Measurements from ENCODE around the gene LSMEM2.

LSMEM2 gene

DNA sequence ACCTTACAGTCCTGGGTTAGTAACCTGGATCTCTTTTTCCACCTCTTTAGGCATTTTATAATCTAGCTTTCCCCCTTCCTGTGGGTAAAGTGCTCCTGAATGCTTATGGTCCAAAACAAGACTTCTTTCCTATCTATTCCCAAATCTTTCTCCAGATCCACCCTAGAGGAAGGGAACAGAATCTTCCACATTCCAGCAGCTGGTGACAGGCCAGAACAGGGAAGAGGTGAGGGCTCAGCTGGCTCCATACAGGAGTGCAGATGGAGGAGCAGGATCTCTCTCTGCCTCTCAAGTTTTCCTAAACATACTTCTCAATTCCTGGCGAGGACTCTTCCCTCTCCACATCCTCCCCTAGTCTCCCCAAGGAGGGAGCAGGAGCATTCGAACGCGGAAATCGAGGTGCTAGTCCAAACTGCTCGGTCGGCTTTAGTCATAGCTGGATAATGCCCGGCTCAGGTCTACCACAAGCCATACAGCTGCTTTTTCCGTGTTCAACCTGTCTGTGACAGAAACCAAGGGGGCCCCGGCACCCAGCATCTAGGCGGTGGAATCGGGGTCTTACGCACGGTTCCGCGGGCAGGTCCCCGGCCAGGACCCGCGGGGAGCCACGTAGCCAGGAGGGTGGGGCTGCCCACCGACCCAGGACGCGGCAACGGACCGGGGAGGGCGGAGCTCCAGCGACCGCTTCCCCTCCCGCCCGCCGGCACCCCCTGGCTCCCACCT, 57.7 kb downstream of the LSMEM2 start:
- H3K27ac ChIP-seq (ENCODE audit: low read length), result peak overlapping the region; percentile 89
- peaks cover 58% of the 10 kb centered on the region for H3K4me1 ChIP-seq (ENCODE audit: control insufficient read depth, insufficient read depth, low read length)
- H3K9me3 ChIP-seq (ENCODE audit: control insufficient read depth in 2 of 2, low read length in 2 of 2), result no peaks in the 10 kb centered on the region
- H3K36me3 ChIP-seq (ENCODE audit: control insufficient read depth in 2 of 2, insufficient read depth in 2 of 2, low read length in 2 of 2), result peaks cover 9 to 10% of the 10 kb centered on the region in 2 donors
- H3K9ac ChIP-seq (ENCODE audit: low read length in 2 of 2), result peak overlapping the region; percentile 87 to 90
- H3K27me3 ChIP-seq (ENCODE audit: control insufficient read depth in 1 of 2, insufficient read depth in 2 of 2, low read length in 2 of 2), result no peaks in the 10 kb centered on the region
- peak overlapping the region; percentile 89 for H3K4me3 ChIP-seq (ENCODE audit: low read length in 2 of 2)

DNA sequence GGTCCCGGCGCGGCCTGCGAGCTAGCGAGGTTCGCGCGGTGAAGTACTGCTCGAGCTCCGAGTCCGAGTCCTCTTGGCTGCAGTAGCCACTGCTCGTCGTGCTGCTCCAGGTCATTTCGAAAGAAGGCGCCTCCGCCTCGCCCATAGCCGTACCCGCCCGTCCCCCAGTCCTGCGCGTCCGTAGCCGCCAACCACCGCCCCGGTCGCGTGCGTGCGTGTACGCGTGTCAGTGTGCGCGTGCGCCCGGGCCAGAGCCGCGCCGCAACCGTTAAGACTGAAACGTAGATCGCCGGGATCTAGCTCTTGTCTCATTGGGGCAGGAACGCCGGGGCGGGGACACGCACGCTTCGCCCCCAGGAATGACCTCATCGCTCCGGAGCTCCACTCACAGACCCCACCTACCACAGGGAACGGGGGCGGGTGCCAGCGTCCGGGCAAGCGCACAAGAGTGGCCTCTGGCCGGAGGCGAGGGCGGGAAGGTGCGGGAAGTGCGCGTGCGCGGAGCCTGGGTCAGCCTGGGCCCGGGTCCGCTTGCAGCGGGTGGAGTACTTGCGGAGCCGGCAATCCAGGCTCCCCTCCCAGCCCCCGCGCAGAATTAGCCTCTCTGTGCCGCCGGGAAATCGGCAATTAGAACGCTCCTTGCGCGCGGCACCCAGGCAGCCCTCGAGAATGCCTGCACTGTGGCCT, 58.4 kb downstream of the LSMEM2 start:
- H3K9ac ChIP-seq (ENCODE audit: low read length in 2 of 2), result peak overlapping the region; percentile 87 to 90
- no peaks in the 10 kb centered on the region for H3K9me3 ChIP-seq (ENCODE audit: control insufficient read depth in 2 of 2, low read length in 2 of 2)
- no peaks in the 10 kb centered on the region for H3K27me3 ChIP-seq (ENCODE audit: control insufficient read depth in 1 of 2, insufficient read depth in 2 of 2, low read length in 2 of 2)
- H3K4me3 ChIP-seq (ENCODE audit: low read length in 2 of 2), result peak overlapping the region; percentile 89
- peaks cover 3 to 6% of the 10 kb centered on the region in 2 donors for H3K36me3 ChIP-seq (ENCODE audit: control insufficient read depth in 2 of 2, insufficient read depth in 2 of 2, low read length in 2 of 2)
- peaks cover 59% of the 10 kb centered on the region for H3K4me1 ChIP-seq (ENCODE audit: control insufficient read depth, insufficient read depth, low read length)
- H3K27ac ChIP-seq (ENCODE audit: low read length), result peak overlapping the region; percentile 89

All from stomach smooth muscle (tissue), 2 donors.